A673 (cell line): ENCODE results near the gene BRCA2.

Experiments
- EZH2 ChIP-seq: fragments of 200-600 bp; sonication (generic); IDR thresholded peaks from 2 replicates; pipeline ENCODE4 v1.6.1; 2017; ENCODE audit warnings: borderline replicate concordance, low read depth, mild to moderate bottlenecking, mixed read lengths, antibody characterized with exemption, low read length; ENCODE audit not compliant: poor library complexity, severe bottlenecking
- TF ChIP-seq, protein P1 (sequence below): fragments of 300-800, 200-600 bp; sonication (generic); conservative IDR thresholded peaks from 2 replicates; pipeline ENCODE4 v1.5.1; 2017; ENCODE audit warnings: low read depth, mild to moderate bottlenecking, antibody characterized with exemption, low read length, moderate library complexity, mixed read lengths

DNA sequence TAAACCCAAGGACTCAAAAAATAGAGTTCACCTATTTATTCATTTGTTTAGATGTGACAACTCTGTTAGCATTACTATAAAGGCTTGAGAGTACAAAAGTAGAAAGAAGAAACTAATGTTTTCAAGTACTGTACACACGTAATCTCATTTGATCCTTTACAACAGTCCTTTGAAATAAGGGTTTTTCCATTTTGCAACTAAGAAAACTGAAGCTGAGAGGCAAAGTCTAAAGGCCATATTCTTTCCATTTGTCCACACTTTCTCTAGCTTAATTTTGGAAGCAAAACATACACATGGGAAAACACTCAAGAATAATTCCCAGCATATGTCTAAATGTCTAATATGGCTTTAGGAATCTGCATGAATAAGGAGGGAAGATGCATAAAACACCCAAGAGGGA is 34.2 kb upstream of the BRCA2 start:
- TF ChIP-seq, protein P1, sequence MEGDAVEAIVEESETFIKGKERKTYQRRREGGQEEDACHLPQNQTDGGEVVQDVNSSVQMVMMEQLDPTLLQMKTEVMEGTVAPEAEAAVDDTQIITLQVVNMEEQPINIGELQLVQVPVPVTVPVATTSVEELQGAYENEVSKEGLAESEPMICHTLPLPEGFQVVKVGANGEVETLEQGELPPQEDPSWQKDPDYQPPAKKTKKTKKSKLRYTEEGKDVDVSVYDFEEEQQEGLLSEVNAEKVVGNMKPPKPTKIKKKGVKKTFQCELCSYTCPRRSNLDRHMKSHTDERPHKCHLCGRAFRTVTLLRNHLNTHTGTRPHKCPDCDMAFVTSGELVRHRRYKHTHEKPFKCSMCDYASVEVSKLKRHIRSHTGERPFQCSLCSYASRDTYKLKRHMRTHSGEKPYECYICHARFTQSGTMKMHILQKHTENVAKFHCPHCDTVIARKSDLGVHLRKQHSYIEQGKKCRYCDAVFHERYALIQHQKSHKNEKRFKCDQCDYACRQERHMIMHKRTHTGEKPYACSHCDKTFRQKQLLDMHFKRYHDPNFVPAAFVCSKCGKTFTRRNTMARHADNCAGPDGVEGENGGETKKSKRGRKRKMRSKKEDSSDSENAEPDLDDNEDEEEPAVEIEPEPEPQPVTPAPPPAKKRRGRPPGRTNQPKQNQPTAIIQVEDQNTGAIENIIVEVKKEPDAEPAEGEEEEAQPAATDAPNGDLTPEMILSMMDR, result no peak
- TF ChIP-seq EZH2, result no peak
